ENCODE measurements around the gene HSD17B4.
"Not testable (repeated sequence)": the region's sequence is repeated elsewhere in the genome, so short reads cannot be mapped to it uniquely, and the experiment has no call there.

The HSD17B4 gene

DNA sequence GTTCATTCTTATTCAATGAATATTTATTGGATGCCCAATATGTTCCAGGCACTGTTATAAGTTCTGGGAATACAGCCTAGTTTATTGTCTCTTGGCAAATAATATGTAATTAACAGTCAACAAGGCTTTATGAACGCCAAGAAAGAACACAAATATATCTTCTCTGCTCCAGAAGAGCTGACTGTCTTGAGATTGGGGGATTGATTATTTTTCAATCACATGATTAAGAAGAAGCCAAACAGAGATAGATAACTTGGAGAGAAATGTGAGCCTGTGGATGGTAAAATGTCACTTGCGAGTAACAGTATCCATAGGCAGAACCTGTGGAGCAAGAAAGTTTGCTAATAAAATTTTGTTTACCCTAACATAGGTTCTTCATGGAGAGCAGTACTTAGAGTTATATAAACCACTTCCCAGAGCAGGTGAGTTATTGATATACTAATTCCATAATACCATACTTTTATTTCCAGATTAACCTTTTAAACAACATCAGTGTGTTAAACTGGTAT, 49.4 kb downstream of the HSD17B4 start:
- H3K4me1 Mint-ChIP-seq (ENCODE audit: low read depth) = no peaks in the 10 kb centered on the region
- H3K9me3 Mint-ChIP-seq (ENCODE audit: low read depth) = no peaks in the 10 kb centered on the region
- no peak overlapping the region for H3K4me3 Mint-ChIP-seq
- peaks cover 41% of the 10 kb centered on the region for H3K36me3 Mint-ChIP-seq
- no peaks in the 10 kb centered on the region for H3K27me3 Mint-ChIP-seq
- H3K27ac Mint-ChIP-seq = no peak overlapping the region

DNA sequence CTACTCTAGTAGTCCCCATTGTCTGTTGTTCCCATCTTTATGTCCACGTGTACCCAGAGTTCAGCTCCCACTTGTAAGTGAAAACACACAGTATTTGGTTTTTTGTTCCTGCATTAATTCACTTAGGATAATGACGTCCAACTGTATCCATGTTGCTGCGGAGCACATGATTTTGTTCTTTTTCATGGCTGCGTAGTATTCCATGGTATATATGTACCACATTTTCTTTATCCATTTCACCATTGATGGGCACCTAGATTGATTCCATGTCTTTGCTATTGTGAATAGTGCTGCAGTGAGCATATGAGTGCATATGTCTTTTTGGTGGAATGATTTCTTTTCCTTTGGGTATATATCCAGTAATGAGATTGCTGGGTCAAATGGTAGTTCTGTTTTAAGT, 51.6 kb downstream of the HSD17B4 start:
- H3K4me3 Mint-ChIP-seq; H3K9me3 Mint-ChIP-seq (ENCODE audit: low read depth); H3K4me1 Mint-ChIP-seq (ENCODE audit: low read depth); H3K27me3 Mint-ChIP-seq; H3K27ac Mint-ChIP-seq: not testable (repeated sequence)
- H3K36me3 Mint-ChIP-seq = peaks cover 51% of the 10 kb centered on the region

DNA sequence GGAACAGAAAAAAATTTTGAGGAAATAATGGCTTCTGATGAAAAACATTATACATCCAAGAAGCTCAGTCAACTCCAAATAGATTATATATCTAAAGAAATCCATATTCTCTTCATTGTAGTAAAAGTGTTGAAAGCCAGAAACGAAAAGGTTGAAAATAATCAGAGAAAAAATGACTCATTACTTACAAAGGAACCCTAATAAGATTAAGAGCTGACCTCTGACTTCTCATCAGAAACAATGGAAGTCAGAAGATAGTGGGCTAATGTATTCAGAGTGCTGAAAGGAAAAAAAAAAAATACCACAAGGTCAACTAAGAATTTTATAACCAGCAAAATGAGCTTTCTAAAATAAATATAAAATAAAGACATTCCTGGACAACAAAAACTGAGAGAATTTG, 60.0 kb downstream of the HSD17B4 start:
- no peaks in the 10 kb centered on the region for H3K27me3 Mint-ChIP-seq
- no peaks in the 10 kb centered on the region for H3K4me1 Mint-ChIP-seq (ENCODE audit: low read depth)
- H3K4me3 Mint-ChIP-seq = no peak overlapping the region
- H3K36me3 Mint-ChIP-seq = peaks cover 44% of the 10 kb centered on the region
- H3K27ac Mint-ChIP-seq = no peak overlapping the region
- H3K9me3 Mint-ChIP-seq (ENCODE audit: low read depth) = peaks cover 10% of the 10 kb centered on the region

DNA sequence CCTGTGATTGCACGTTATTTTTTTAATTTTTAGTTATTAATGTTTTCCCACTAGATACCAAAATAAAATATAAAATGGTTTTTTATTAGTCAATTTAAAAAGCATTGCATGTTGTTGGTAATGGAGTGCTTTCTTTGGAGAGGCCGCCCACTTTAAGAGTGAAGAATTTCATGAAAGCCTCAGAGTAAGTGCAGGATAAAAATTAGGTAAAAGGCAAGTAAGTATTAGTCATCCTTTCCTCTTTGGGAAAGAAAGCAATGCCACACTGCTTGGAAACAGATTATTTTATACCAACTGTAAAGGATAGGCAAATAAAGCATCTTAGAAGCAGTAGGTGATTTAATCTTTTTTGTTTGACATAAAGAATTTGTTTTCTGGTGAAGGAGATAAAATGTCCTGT, 62.9 kb downstream of the HSD17B4 start:
- Mint-ChIP-seq H3K27me3 (no peaks in the 10 kb centered on the region), H3K27ac (no peak overlapping the region), H3K4me3 (no peak overlapping the region), H3K36me3 (peaks cover 39% of the 10 kb centered on the region), H3K9me3 (ENCODE audit: low read depth) (peaks cover 10% of the 10 kb centered on the region), H3K4me1 (ENCODE audit: low read depth) (no peaks in the 10 kb centered on the region)

DNA sequence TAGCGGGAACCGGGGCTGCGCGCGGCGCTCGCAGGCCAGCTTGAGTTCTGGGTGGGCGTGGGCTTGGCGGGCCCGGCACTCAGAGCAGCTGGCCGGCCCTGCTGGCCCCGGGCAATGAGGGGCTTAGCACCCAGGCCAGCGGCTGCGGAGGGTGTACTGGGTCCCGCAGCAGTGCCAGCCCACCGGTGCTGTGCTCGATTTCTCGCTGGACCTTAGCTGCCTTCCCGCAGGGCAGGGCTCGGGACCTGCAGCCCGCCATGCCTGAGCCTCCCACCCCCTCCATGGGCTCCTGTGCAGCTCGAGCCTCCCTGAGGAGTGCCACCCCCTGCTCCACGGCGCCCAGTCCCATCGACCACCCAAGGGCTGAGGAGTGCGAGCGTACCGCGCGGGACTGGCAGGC, 64.8 kb downstream of the HSD17B4 start:
- H3K9me3 Mint-ChIP-seq (ENCODE audit: low read depth); H3K4me3 Mint-ChIP-seq; H3K4me1 Mint-ChIP-seq (ENCODE audit: low read depth); H3K27me3 Mint-ChIP-seq; H3K27ac Mint-ChIP-seq: not testable (repeated sequence)
- peaks cover 31% of the 10 kb centered on the region for H3K36me3 Mint-ChIP-seq

DNA sequence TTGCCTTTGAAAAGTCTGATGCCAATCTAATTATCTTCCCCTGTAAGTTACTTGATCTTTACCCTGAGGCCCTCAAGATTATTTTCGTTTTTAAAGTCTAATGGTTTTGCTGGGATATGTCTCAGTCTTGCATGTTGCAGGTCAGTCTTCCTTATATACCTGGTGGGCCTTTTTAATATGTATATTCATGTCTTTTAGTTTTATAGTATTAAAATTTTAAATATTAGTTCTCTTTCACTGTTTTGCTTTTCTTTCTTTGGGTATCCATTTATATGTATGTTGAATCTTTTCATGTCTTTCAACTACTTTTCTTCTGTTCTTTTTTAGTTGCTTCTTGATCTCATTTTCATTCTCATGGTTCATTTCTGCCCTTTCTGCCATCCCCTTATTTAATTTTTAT, 68.9 kb downstream of the HSD17B4 start:
- Mint-ChIP-seq H3K4me1 (ENCODE audit: low read depth) (no peaks in the 10 kb centered on the region), H3K4me3 (no peak overlapping the region), H3K36me3 (peaks cover 28% of the 10 kb centered on the region)

DNA sequence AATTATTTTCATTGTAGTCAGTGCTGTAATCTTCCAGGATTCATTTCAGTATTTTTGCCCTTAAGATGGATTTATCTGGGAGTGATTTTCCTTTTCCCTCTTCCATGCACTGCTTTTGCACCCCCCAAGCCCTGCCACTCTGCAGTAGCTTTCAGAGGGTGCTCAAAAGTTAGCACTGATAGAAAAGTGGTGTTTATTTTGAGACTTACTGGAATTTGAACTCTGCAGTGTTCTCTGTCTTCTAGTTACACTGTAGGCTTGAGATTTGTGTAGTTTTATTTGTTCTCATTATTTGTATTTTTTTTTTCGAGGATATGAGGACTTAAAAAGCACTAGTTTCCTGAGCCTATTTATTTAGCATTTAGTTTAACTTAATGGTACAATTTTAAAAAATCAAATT, 70.5 kb downstream of the HSD17B4 start:
- Mint-ChIP-seq H3K27ac (no peak overlapping the region), H3K9me3 (ENCODE audit: low read depth) (no peaks in the 10 kb centered on the region), H3K4me3 (no peak overlapping the region), H3K4me1 (ENCODE audit: low read depth) (no peaks in the 10 kb centered on the region), H3K36me3 (peaks cover 27% of the 10 kb centered on the region), H3K27me3 (no peaks in the 10 kb centered on the region)

More for the DNA sequence above, 68.9 kb downstream of the HSD17B4 start:
- Mint-ChIP-seq H3K27me3 (no peaks in the 10 kb centered on the region), H3K9me3 (ENCODE audit: low read depth) (no peaks in the 10 kb centered on the region), H3K27ac (no peak overlapping the region)

DNA sequence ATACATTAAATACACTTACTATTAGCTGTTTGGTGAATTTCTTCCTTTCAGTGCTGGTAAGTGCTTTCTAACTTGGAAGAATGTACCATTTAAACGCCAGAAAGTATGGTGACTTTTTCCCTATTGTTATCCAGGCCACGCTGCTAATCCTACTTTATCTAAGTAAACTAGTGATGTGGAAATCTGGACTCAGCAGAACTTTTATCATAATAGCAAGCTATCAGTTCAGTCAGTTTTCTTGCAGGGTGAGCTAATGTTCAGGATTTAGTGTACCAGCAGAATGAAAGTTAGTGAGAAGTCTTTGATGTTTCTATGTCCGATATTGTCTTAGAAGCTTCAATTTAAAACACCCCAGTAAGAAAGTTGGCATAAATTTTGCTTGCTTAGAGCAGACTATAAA, 72.2 kb downstream of the HSD17B4 start:
- no peaks in the 10 kb centered on the region for H3K4me1 Mint-ChIP-seq (ENCODE audit: low read depth)
- no peaks in the 10 kb centered on the region for H3K9me3 Mint-ChIP-seq (ENCODE audit: low read depth)
- H3K36me3 Mint-ChIP-seq = peaks cover 27% of the 10 kb centered on the region
- no peaks in the 10 kb centered on the region for H3K27me3 Mint-ChIP-seq
- H3K27ac Mint-ChIP-seq = no peak overlapping the region
- H3K4me3 Mint-ChIP-seq = no peak overlapping the region

DNA sequence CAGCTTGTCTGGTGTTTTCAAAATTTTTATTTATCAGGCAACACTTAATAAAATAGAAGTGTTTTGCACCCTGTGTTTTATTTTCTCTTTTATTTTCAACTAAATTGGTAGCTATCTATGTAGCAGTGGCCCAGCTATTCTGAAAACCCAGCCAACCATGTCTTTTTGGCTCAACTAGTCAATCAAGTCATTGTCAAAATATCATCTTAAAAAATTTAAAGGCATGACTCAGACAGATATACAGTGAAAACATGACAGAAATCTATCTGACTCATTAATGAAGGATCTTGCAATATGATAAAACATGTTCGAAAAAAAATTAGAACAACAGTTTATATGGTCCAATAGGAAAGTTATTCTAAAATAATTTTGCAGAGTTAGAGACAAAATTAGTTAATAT, 75.1 kb downstream of the HSD17B4 start:
- Mint-ChIP-seq H3K36me3 (peaks cover 23% of the 10 kb centered on the region), H3K9me3 (ENCODE audit: low read depth) (no peaks in the 10 kb centered on the region), H3K27ac (no peak overlapping the region), H3K4me3 (no peak overlapping the region), H3K27me3 (no peaks in the 10 kb centered on the region), H3K4me1 (ENCODE audit: low read depth) (no peaks in the 10 kb centered on the region)

DNA sequence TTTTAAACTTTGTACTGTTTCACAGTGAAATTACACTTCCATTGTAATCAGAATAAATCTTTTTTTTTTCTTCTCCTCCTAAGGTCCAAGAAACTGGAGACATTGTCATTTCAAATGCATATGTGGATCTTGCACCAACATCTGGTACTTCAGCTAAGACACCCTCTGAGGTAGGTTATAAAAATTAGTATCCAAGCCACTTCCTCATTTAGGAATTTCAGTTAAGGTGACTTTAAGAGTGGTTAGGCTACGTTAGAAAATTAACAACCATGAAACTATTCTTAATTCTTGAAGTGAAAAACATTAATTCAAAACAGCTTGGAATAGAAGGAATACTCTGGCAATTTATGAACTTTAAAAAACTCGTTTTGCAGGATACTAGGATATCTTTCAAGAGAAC, 77.5 kb downstream of the HSD17B4 start:
- Mint-ChIP-seq H3K27ac (no peak overlapping the region), H3K9me3 (ENCODE audit: low read depth) (no peaks in the 10 kb centered on the region), H3K4me1 (ENCODE audit: low read depth) (no peaks in the 10 kb centered on the region), H3K4me3 (no peak overlapping the region), H3K27me3 (no peaks in the 10 kb centered on the region), H3K36me3 (peaks cover 29% of the 10 kb centered on the region)

DNA sequence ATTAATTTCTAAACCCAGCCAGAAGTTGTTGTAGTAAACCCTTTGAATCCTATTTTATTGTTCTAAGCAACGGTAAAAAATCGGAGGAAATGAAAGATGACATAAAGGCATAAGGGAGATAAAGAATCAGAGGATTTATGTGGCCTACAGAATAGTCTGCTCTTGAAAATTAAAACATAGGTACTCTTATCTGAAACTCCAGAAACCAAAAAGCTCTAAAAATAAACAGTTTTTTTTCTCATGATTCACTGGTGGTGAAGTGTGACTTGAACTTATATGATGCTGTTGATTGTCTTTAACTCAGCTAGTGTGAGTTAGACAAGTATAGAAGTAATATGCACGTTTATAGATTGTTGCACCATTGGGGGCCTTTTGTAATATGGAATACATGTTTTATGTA, 80.3 kb downstream of the HSD17B4 start:
- no peaks in the 10 kb centered on the region for H3K27me3 Mint-ChIP-seq
- H3K4me1 Mint-ChIP-seq (ENCODE audit: low read depth) = no peaks in the 10 kb centered on the region
- H3K9me3 Mint-ChIP-seq (ENCODE audit: low read depth) = no peaks in the 10 kb centered on the region
- H3K4me3 Mint-ChIP-seq = no peak overlapping the region
- no peak overlapping the region for H3K27ac Mint-ChIP-seq
- peaks cover 34% of the 10 kb centered on the region for H3K36me3 Mint-ChIP-seq

DNA sequence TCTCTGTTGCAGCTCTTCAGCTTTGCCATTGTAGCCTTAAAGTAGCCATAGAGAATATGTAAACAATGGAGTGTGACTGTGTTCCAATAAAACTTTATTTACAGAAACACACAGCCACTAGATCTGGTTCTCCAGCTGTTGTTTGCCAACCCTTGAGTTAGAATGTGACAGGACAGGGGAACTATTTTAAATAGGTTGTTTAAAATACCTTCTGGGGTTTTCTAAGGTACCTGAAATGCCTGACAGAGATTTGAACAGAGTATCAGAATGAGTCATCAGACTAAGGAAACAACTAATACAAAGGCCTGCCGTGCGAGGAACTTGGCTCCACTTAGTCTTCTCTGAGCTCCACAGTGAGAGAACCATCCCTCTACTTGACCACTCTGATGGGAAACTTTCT, 85.4 kb downstream of the HSD17B4 start:
- H3K4me1 Mint-ChIP-seq (ENCODE audit: low read depth) = no peaks in the 10 kb centered on the region
- no peaks in the 10 kb centered on the region for H3K9me3 Mint-ChIP-seq (ENCODE audit: low read depth)
- H3K27me3 Mint-ChIP-seq = no peaks in the 10 kb centered on the region
- H3K27ac Mint-ChIP-seq = no peak overlapping the region
- H3K4me3 Mint-ChIP-seq = no peak overlapping the region
- H3K36me3 Mint-ChIP-seq = peaks cover 36% of the 10 kb centered on the region

DNA sequence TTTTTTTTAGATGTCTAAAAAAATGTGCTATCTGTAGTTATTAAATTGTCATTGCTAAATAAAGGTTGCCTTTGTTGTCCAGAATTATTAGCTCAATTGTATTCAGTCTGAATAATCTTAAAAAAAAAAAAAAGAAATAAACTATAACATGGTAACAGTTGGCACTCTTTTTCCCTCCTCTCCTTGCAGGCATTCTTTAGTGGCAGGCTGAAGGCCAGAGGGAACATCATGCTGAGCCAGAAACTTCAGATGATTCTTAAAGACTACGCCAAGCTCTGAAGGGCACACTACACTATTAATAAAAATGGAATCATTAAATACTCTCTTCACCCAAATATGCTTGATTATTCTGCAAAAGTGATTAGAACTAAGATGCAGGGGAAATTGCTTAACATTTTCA, 89.4 kb downstream of the HSD17B4 start:
- peaks cover 27% of the 10 kb centered on the region for H3K36me3 Mint-ChIP-seq
- H3K9me3 Mint-ChIP-seq (ENCODE audit: low read depth) = no peaks in the 10 kb centered on the region
- H3K27ac Mint-ChIP-seq = no peak overlapping the region
- H3K27me3 Mint-ChIP-seq = no peaks in the 10 kb centered on the region
- H3K4me1 Mint-ChIP-seq (ENCODE audit: low read depth) = no peaks in the 10 kb centered on the region
- no peak overlapping the region for H3K4me3 Mint-ChIP-seq

DNA sequence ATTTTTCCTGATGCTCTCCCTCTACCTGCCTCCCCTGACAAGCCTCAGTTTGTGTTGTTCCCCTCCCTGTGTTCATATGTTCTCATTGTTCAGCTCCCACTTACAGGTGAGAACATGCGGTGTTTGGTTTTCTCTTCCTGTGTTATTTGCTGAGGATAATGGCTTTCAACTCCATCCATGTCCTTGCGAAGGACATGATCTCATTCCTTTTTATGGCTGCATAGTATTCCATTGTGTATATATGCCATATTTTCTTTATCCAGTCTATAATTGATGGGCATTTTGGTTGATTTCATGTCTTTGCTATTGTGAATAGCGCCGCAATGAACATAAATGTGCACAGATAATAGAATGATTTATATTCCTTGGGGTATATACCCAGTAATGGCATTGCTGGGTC, 99.5 kb downstream of the HSD17B4 start:
- Mint-ChIP-seq H3K9me3 (ENCODE audit: low read depth) (peaks cover 21% of the 10 kb centered on the region), H3K27ac (no peak overlapping the region), H3K36me3 (peaks cover 25% of the 10 kb centered on the region), H3K4me1 (ENCODE audit: low read depth) (no peaks in the 10 kb centered on the region), H3K4me3 (no peak overlapping the region), H3K27me3 (no peaks in the 10 kb centered on the region)

DNA sequence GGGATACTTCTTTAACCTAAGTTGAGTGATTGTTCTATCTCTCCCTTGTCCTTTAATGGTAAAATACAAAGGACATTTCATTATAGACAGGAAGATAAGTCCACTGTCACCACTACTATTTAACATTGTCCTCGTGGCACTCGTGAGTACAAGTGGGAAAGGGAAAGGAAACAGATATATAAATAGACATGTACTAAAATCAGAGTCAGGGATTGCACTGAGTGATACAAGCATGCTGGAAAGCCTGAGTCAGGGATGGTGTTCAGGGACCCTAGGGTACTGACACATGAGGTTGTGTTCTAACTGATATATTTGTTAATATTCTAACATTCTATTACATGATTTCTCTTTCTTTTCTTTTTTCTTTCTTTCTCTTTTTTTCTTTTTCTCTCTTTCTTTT, 102.3 kb downstream of the HSD17B4 start:
- no peaks in the 10 kb centered on the region for H3K27me3 Mint-ChIP-seq
- peaks cover 33% of the 10 kb centered on the region for H3K9me3 Mint-ChIP-seq (ENCODE audit: low read depth)
- H3K36me3 Mint-ChIP-seq = peaks cover 27% of the 10 kb centered on the region
- H3K4me3 Mint-ChIP-seq = no peak overlapping the region
- no peaks in the 10 kb centered on the region for H3K4me1 Mint-ChIP-seq (ENCODE audit: low read depth)
- H3K27ac Mint-ChIP-seq = no peak overlapping the region

DNA sequence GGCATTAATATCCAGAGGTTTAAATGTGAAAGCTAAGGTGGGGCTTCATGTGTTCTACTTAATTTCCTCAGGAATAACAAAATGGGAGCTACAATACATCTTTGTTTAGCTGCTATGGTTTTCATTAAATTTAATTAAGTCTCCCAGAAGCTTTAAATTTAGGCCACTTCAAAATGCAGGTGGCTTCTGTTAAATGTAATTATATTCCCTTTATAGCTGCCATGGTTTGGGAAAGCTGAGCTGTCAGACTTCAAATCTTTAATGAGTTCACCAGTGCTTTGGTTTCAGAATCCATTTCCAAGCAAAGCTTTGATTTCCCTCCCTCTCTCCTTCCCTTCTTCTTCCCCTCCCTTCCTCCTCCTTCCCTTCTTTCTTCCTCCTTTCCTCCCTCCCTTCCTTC, 118.6 kb downstream of the HSD17B4 start:
- no peaks in the 10 kb centered on the region for H3K9me3 Mint-ChIP-seq (ENCODE audit: low read depth)
- H3K4me1 Mint-ChIP-seq (ENCODE audit: low read depth) = no peaks in the 10 kb centered on the region
- H3K4me3 Mint-ChIP-seq = no peak overlapping the region
- H3K27ac Mint-ChIP-seq = no peak overlapping the region
- no peaks in the 10 kb centered on the region for H3K36me3 Mint-ChIP-seq
- H3K27me3 Mint-ChIP-seq = peaks cover 2% of the 10 kb centered on the region

DNA sequence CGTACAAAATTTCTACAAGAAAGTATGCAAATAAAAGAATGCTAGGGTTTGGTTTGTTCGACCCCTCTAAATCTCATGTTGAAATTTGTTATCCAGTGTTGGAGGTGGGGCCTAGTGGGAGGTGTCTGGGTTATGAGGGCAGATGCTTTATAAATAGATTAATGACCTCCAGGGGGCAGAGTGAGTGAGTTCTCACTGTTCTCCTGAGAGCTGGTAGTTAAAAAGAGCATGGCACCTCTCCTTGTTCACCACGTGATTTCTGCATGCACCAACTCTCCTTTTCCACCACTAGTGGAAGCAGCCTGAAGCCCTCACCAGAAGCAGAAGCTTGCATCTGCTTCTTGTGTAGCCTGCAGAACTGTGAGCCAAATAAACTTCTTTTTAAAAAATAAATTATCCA, 126.6 kb downstream of the HSD17B4 start:
- peaks cover 2% of the 10 kb centered on the region for H3K27me3 Mint-ChIP-seq
- H3K27ac Mint-ChIP-seq = no peak overlapping the region
- no peaks in the 10 kb centered on the region for H3K9me3 Mint-ChIP-seq (ENCODE audit: low read depth)
- no peaks in the 10 kb centered on the region for H3K4me1 Mint-ChIP-seq (ENCODE audit: low read depth)
- H3K4me3 Mint-ChIP-seq = no peak overlapping the region
- H3K36me3 Mint-ChIP-seq = no peaks in the 10 kb centered on the region

Measured in activated naive CD8-positive, alpha-beta T cell (primary cell).